HepG2 (cell line): Measurements from ENCODE around the gene DYNC2H1. TPM values are rescaled to one million over a fixed set of nuclear protein-coding genes. Genes with fewer than 3 reads are reported as not detected.

Source experiments
- ATAC-seq: fragments of 200-7000 bp; cut with Tn5 transposase; 3 replicates; pipeline ENCODE4 v1.9.1; 2020; ENCODE audit warnings: mild to moderate bottlenecking, moderate library complexity
- BruUV-seq: library from RNA; stranded (reverse); fragments of 400-500 nt; replicated peaks from 2 replicates; lab custom pipeline; 2021; lab: Mats Ljungman, UMichigan
- CTCF ChIA-PET: fragments of 300-600 bp; formaldehyde crosslinking; extraction: SDS; loops from one replicate; lab custom pipeline; 2021; ENCODE audit warnings: low total read pairs, inconsistent platforms, low intra/inter-chr PET ratio; lab: Yijun Ruan, JAX
- POLR2A ChIA-PET: fragments of 350-600 bp; sonication (Branson Sonifier 250); formaldehyde crosslinking; loops from one replicate; lab custom pipeline; 2020; ENCODE audit warnings: antibody characterized with exemption, inconsistent platforms; lab: Yijun Ruan, JAX
- DNase-seq: peaks from one replicate; pipeline ENCODE4 v3.0.0-alpha.2; 2015; ENCODE audit warnings: low spot score
- FAIRE-seq: peaks from 3 replicates; lab custom pipeline; 2011; peaks lifted over from hg19 to GRCh38; lab: Jason Lieb, UNC
- H2AFZ ChIP-seq: one replicate; pipeline ENCODE4 v1.6.1; 2011; ENCODE audit warnings: low read length, inconsistent platforms
- H3K27ac ChIP-seq: fragments of 300-600 bp; 3 replicates; pipeline ENCODE4 v1.8.0; 2011; ENCODE audit warnings: mixed run types, mild to moderate bottlenecking, mixed read lengths, low read length, inconsistent platforms; ENCODE audit not compliant: insufficient read depth; ENCODE audit errors: extremely low read length
- H3K27me3 ChIP-seq, 2 experiments: fragments of 200-600 bp in 1 of 2; 2 replicates in 1 of 2; 3 replicates in 1 of 2; pipeline versions ENCODE4 v1.6.0 to v1.8.0; 2011; ENCODE audit warnings: low read length in 2 of 2, mild to moderate bottlenecking in 2 of 2, moderate library complexity in 2 of 2, inconsistent platforms in 1 of 2; ENCODE audit not compliant: insufficient read depth in 2 of 2, control insufficient read depth in 1 of 2
- H3K36me3 ChIP-seq, 2 experiments: fragments of 200-600 bp in 1 of 2; replicated peaks in 1 of 2; 2 replicates in 1 of 2; 3 replicates in 1 of 2; pipeline versions ENCODE4 v1.5.1 to v1.8.0; 2011; ENCODE audit warnings: low read length in 2 of 2, inconsistent platforms in 1 of 2; ENCODE audit not compliant: insufficient read depth in 2 of 2, control insufficient read depth in 1 of 2
- H3K4me1 ChIP-seq: 2 replicates; pipeline ENCODE4 v1.5.1; 2012; ENCODE audit warnings: low read length, inconsistent platforms; ENCODE audit not compliant: insufficient read depth
- H3K4me2 ChIP-seq: 2 replicates; pipeline ENCODE4 v1.6.0; 2011; ENCODE audit warnings: low read depth, low read length, inconsistent platforms
- H3K4me3 ChIP-seq, 3 experiments: fragments of 200-600 bp in 1 of 3; sonication (generic), shearing (Covaris generic) in 1 of 3; replicated peaks in 1 of 3; 2 replicates each; pipeline ENCODE4 v1.5.1; 2011 to 2016; ENCODE audit warnings: low read length in 3 of 3, inconsistent platforms in 2 of 3, low read depth in 2 of 3, mild to moderate bottlenecking in 2 of 3, control low read depth in 1 of 3, mixed read lengths in 1 of 3; ENCODE audit not compliant: insufficient read depth in 1 of 3
- H3K79me2 ChIP-seq: one replicate; pipeline ENCODE4 v1.6.1; 2011; ENCODE audit warnings: low read length, inconsistent platforms; ENCODE audit not compliant: insufficient read depth
- H3K9ac ChIP-seq: 2 replicates; pipeline ENCODE4 v1.6.0; 2011; ENCODE audit warnings: mild to moderate bottlenecking, low read depth, low read length, inconsistent platforms; ENCODE audit not compliant: insufficient read depth
- H3K9me3 ChIP-seq: 2 replicates; pipeline ENCODE4 v1.5.1; 2012; ENCODE audit warnings: mild to moderate bottlenecking, low read length
- H4K20me1 ChIP-seq: 2 replicates; pipeline ENCODE4 v1.6.0; 2011; ENCODE audit warnings: inconsistent platforms, mild to moderate bottlenecking, low read length, moderate library complexity; ENCODE audit not compliant: insufficient read depth
- BORCS8-MEF2B ChIP-seq: sonication (generic); formaldehyde crosslinking; IDR thresholded peaks from 2 replicates; pipeline ENCODE4 v1.8.0; 2022; ENCODE audit warnings: mild to moderate bottlenecking, missing genetic modification reagents
- HMGA1 ChIP-seq: sonication (generic); formaldehyde crosslinking; conservative IDR thresholded peaks from 2 replicates; pipeline ENCODE4 v1.4.0; 2020; ENCODE audit warnings: missing genetic modification reagents
- KLF15 ChIP-seq: sonication (generic); formaldehyde crosslinking; IDR thresholded peaks from 2 replicates; pipeline ENCODE4 v1.8.1; 2023; ENCODE audit warnings: borderline replicate concordance, mild to moderate bottlenecking, inconsistent platforms, missing genetic modification reagents, mixed read lengths
- PAXIP1 ChIP-seq: sonication (generic); formaldehyde crosslinking; conservative IDR thresholded peaks from 2 replicates; pipeline ENCODE4 v1.4.0; 2020; ENCODE audit warnings: mild to moderate bottlenecking, missing genetic modification reagents, moderate library complexity
- SOX13 ChIP-seq, 3 experiments: fragments of 450-650 bp in 1 of 3; sonication (generic) in 1 of 3; formaldehyde crosslinking in 1 of 3; IDR thresholded peaks in 2 of 3; conservative IDR thresholded peaks in 1 of 3; 2 replicates each; pipeline versions ENCODE4 v1.5.0 to v1.6.1; 2016 to 2020; ENCODE audit warnings: antibody characterized with exemption in 1 of 3, mild to moderate bottlenecking in 1 of 3, missing compliant biosample characterization in 1 of 3, missing genetic modification reagents in 1 of 3, moderate library complexity in 1 of 3
- ZNF451 ChIP-seq: sonication (generic); formaldehyde crosslinking; IDR thresholded peaks from 2 replicates; pipeline ENCODE4 v1.5.0; 2020; ENCODE audit warnings: mild to moderate bottlenecking, missing genetic modification reagents
- ZNF546 ChIP-seq: sonication (generic); formaldehyde crosslinking; conservative IDR thresholded peaks from 2 replicates; pipeline ENCODE4 v1.8.1; 2023; ENCODE audit warnings: mild to moderate bottlenecking, missing genetic modification reagents
- ZNF598 ChIP-seq: sonication (generic); formaldehyde crosslinking; IDR thresholded peaks from 2 replicates; pipeline ENCODE4 v1.5.1; 2020; ENCODE audit warnings: mild to moderate bottlenecking, missing genetic modification reagents, borderline replicate concordance
- ZNF772 ChIP-seq: sonication (generic); formaldehyde crosslinking; IDR thresholded peaks from 2 replicates; pipeline ENCODE4 v1.5.0; 2020; ENCODE audit warnings: mild to moderate bottlenecking, missing genetic modification reagents
- WGBS: methylation state at CpG from one replicate; pipeline ENCODE4 v1.1.6; 2017; ENCODE audit warnings: low lambda C conversion rate; 5-methylcytosine and 5-hydroxymethylcytosine counted together
- in situ Hi-C: cut with HindIII; loops from 2 replicates; pipeline ENCODE4 v1.10.0; 2017; ENCODE audit warnings: low pct_unique_long_range_greater_than_20kb; ENCODE audit not compliant: extremely low pct_ligation_motif_present
- intact Hi-C: fragments of 100-400 bp; cut with micrococcal nuclease; formaldehyde crosslinking; loops from one replicate; pipeline ENCODE4 v1.10.0; 2022; ENCODE audit not compliant: unreplicated experiment
- polyA plus RNA-seq, 8 experiments: library from polyadenylated mRNA; depleted of rRNA in 3 of 8; stranded (reverse) in 7 of 8; unstranded in 1 of 8; fragments of >200 nt; fragmentation: Illumina TruSeq in 4 of 8; extraction: Trizol in 4 of 8; gene quantifications; 2 replicates each; pipeline versions ENCODE4 v1.2.1 to v1.2.3, GENCODE V29; 2011 to 2016; ENCODE audit warnings: low read depth in 4 of 8, missing spikeins in 1 of 8, mixed read lengths in 1 of 8; ENCODE audit not compliant: insufficient read depth in 1 of 8
- total RNA-seq, 5 experiments: library from RNA; depleted of rRNA; stranded (reverse); fragments of >200 nt; fragmentation: Illumina TruSeq; extraction: Trizol; gene quantifications; 2 replicates each; pipeline ENCODE4 v1.2.3, GENCODE V29; 2016; ENCODE audit warnings: low read depth in 1 of 5
- TF ChIP-seq, protein P1 (sequence below): sonication (generic); formaldehyde crosslinking; IDR thresholded peaks from 2 replicates; pipeline ENCODE4 v1.8.0; 2022; ENCODE audit warnings: mild to moderate bottlenecking, missing genetic modification reagents, borderline replicate concordance

The DYNC2H1 gene
- total and polyA plus RNA-seq, 2 of the 13 experiments (the other 11 are each of a cell fraction or from before 2014, with no cell fraction given), result 0.49 to 0.66 TPM

- TF ChIP-seq SOX13 (IDR thresholded peaks at IDR 0.05) (no peak), SOX13 (CRISPR knock-in tag; conservative IDR thresholded peaks at IDR 0.05 in 1 of 2, IDR thresholded peaks at IDR 0.05 in 1 of 2) (peak in 1 of 2 experiments; percentile 13; a peak in 1 of 4 replicates)
These were observed 38.2 kb upstream of the DYNC2H1 start (continued) for GRCh38 chr11:103071008-103071407.

DNA sequence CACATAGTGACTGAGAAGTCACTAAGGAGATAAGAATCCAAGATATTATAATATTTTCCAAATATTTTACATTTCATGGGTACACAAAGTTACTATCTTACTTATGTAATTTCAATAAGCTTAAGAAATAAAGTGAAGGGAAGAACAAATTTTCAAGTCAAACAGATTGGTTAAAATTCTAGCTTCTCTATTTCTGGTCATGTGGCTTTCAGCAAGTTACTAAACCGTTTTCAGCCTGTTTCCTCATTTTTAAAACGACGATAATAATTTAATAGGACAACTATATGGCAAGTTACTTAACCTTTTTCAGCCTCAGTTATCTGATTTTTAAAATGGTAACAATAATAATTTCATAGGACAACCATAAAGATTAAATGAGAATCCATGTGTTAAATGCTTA lies 32.9 kb upstream of the DYNC2H1 start:
- H3K4me2 ChIP-seq, result no peak overlapping the region
- peaks cover 5% of the 10 kb centered on the region for H3K79me2 ChIP-seq
- intact Hi-C loops (no loop called here), in situ Hi-C loops (no loop called here)
- no peaks in the 10 kb centered on the region for H3K27me3 ChIP-seq
- H3K4me1 ChIP-seq, result no peaks in the 10 kb centered on the region
- no peak for FAIRE-seq
- no peak for ATAC-seq
- H3K4me3 ChIP-seq, result no peak overlapping the region
- WGBS, result over 99% methylated on average over 3 of the region's 3 CpGs
- ChIA-PET POLR2A (no interaction called here), CTCF (no interaction called here)
- H3K36me3 ChIP-seq, result peaks cover 13 to 43% of the 10 kb centered on the region in 2 experiments; a peak in 4 of 5 replicates
- H3K9me3 ChIP-seq, result no peaks in the 10 kb centered on the region
- no peak overlapping the region for H3K9ac ChIP-seq
- TF ChIP-seq ZNF546 (CRISPR knock-in tag) (no peak), ZNF598 (CRISPR knock-in tag) (no peak), BORCS8-MEF2B (no peak), HMGA1 (CRISPR knock-in tag) (no peak)
- BruUV-seq, result no TSS peak
- no peak for DNase-seq
- no peak overlapping the region for H2AFZ ChIP-seq
- H4K20me1 ChIP-seq, result no peaks in the 10 kb centered on the region
- H3K27ac ChIP-seq, result no peak overlapping the region

DNA sequence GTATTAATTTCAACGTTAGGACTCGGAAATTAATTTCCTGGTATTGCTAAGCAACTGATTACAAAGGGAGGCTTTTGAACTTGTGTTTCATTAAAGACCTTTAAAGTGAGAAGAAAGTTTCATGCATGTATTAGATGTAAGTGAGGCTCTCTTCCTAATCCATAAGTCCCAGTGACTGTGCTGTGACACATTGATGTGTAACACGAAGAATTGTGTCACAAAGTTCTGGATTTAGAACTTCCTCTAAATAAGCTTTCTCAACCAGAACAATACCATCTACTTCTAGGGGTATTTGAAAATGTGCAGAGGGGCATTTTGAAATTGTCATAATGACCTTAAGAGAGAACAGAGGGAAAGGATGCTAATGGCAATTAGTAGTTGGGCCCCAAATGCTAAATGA lies 31.7 kb upstream of the DYNC2H1 start:
- no peaks in the 10 kb centered on the region for H3K4me1 ChIP-seq
- H3K4me3 ChIP-seq, result no peak overlapping the region
- 95% methylated on average over 3 of the region's 3 CpGs for whole genome bisulfite sequencing
- no peak overlapping the region for H3K27ac ChIP-seq
- DNase-seq (no peak), ATAC-seq (no peak), FAIRE-seq (no peak)
- no TSS peak for BruUV-seq
- H3K4me2 ChIP-seq, result no peak overlapping the region
- H3K9me3 ChIP-seq, result no peaks in the 10 kb centered on the region
- ChIA-PET POLR2A (no interaction called here), CTCF (no interaction called here)
- intact Hi-C loops, result no loop called here
- H2AFZ ChIP-seq, result no peak overlapping the region
- H3K27me3 ChIP-seq, result no peaks in the 10 kb centered on the region
- in situ Hi-C loops, result no loop called here
- H3K36me3 ChIP-seq, result peaks cover 13 to 48% of the 10 kb centered on the region in 2 experiments; a peak in 4 of 5 replicates
- no peak overlapping the region for H3K9ac ChIP-seq
- H4K20me1 ChIP-seq, result no peaks in the 10 kb centered on the region
- H3K79me2 ChIP-seq, result no peaks in the 10 kb centered on the region
- no peak for TF ChIP-seq ZNF451 (CRISPR knock-in tag)
- TF ChIP-seq KLF15 (CRISPR knock-in tag), result no peak
- TF ChIP-seq, protein P1, sequence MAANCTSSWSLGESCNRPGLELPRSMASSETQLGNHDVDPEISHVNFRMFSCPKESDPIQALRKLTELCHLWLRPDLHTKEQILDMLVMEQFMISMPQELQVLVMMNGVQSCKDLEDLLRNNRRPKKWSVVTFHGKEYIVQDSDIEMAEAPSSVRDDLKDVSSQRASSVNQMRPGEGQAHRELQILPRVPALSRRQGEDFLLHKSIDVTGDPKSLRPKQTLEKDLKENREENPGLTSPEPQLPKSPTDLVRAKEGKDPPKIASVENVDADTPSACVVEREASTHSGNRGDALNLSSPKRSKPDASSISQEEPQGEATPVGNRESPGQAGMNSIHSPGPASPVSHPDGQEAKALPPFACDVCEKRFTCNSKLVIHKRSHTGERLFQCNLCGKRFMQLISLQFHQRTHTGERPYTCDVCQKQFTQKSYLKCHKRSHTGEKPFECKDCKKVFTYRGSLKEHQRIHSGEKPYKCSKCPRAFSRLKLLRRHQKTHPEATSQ, result no peak
- no peak for TF ChIP-seq PAXIP1 (CRISPR knock-in tag)
- TF ChIP-seq ZNF772 (CRISPR knock-in tag), result no peak
